HTR-8/SVneo (cell line): Measurements from ENCODE around the gene C15orf62.

Experiments
- DNase-seq: peaks from one replicate; pipeline ENCODE4 v3.0.0; 2011; ENCODE audit warnings: low spot score, mixed read lengths; ENCODE audit not compliant: insufficient read length
- FAIRE-seq: peaks from 2 replicates; lab custom pipeline; 2011; peaks lifted over from hg19 to GRCh38; lab: Jason Lieb, UNC

C15orf62 gene

GRCh38 chr15:40775740-40776536, 6.2 kb downstream of the C15orf62 start:
- DNase-seq (no peak), FAIRE-seq (no peak)

GRCh38 chr15:40776537-40777141, 6.9 kb downstream of the C15orf62 start:
- FAIRE-seq (no peak), DNase-seq (no peak)

GRCh38 chr15:40782609-40783227, 12.9 kb downstream of the C15orf62 start:
- DNase-seq = peak; percentile 59
- FAIRE-seq = no peak

DNA sequence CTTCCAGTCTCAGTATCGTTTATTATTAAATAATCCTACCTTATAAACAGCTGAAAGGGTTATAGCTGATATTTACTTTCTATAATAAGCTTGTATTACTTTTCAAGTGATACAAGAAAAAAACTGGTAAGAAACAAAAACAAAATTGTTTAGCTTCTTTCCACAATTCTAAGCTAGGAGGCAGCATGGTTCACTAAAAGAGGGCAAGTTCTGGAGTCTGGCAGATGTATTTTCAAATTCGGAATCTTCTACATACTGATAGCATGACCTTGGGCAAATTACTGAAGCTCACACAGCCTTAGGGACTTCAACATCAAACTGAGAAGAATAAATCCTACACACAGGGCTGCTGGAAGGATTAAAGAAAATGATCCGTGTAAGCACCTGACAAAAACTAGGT, 15.4 kb downstream of the C15orf62 start:
- FAIRE-seq = no peak

DNA sequence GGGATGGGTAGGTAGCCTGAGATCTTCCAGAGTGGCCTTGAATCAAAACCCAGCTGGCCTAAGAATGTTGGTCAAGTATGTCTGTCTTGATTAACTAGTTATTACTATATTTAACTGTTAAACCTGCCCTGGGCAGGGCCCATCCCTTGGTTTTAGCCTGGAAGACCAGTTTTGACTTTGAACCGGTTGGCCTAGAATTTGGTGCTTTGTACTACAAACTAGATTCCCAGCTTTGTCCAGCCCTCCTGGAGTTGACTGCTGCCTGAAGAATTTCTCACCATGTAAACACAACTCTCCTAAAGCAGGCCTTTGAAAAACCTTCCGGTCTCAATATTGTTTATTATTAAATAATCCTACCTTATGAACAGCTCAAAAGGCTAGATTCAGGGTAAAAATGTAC, 16.0 kb downstream of the C15orf62 start:
- DNase-seq (no peak), FAIRE-seq (no peak)

More for the DNA sequence above, 15.4 kb downstream of the C15orf62 start:
- no peak for DNase-seq

DNA sequence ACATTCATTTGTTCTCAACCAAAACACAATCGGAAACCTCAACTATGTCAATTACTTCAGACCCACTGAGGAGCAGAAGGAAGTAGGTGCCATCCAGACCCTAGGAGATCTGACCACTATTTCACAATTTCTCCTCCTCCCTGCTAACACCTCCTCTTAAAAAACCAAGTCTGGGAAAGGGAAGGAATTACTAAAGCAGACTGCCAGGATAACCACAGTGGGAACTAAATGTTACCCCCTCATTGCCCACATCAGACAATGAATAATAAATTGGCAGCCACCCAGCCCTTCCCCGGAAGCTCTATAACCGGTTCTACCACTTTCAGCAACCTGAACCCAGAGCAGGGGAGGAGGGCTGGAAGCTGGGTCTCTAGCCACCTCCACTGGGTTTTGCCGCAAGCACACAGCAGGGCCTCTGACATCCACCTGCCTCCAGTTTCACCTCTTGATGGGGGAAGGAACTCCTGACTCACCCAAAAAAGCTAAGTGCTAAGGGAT, 17.6 kb downstream of the C15orf62 start:
- DNase-seq = no peak
- no peak for FAIRE-seq

DNA sequence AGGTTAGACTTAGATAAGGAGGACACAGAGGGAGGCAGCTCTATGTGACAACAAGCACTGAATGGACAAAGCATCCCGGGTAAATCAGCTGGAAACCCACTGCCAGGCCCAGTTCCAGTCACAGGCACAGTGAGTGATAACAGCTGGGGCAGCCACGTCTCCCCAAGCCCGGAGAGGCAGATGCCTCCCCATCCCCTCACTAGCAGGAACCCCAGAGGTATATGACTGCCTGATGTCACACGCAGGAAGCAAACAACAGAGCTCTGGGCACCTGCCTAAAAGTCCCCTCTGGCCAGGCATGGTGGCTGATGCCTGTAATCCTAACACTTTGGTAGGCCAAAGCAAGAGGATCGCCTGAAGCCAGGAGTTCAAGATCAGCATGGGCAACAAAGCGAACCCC, 18.2 kb downstream of the C15orf62 start:
- FAIRE-seq (no peak), DNase-seq (no peak)

DNA sequence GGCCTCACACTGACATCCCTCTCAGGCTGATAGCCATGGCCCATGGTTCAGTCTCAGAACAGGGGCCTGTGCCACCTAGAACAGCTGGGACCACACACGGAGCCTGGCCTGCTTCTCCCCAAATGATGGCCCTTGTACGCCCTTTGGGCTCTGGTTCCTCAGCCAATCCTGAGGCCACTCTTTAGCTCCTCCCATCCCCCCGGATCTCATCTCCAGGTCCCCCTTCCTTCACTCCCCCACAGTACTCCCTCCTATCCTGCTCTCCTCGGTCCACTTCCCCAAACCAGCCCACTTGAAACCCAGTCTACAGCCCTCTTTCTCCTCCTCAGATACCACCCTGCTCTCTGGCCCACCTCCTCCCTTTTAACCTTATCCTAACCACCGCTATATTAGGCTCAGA, 19.3 kb downstream of the C15orf62 start:
- DNase-seq (no peak), FAIRE-seq (no peak)

DNA sequence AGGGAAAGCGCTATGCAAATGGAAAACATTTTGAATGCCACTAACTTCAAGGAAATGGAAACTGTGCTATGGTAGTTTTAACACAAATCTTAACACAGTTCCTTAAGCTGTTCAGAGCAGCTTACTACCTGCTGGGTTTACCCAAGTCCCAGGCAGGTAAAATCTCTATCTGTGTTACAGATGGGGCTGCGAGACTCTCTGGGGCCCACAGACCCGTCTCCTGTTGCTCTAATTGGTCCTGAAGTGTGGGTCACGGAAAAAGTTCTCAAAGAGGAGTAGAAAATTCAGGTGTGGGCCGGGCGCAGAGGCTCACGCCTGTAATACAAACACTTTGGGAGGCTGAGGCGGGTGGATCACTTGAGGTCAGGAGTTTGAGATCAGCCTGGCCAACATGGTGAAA, 20.2 kb downstream of the C15orf62 start:
- FAIRE-seq = no peak
- DNase-seq = no peak

GRCh38 chr15:40790718-40791117, 20.9 kb downstream of the C15orf62 start:
- FAIRE-seq = no peak
- DNase-seq = no peak

DNA sequence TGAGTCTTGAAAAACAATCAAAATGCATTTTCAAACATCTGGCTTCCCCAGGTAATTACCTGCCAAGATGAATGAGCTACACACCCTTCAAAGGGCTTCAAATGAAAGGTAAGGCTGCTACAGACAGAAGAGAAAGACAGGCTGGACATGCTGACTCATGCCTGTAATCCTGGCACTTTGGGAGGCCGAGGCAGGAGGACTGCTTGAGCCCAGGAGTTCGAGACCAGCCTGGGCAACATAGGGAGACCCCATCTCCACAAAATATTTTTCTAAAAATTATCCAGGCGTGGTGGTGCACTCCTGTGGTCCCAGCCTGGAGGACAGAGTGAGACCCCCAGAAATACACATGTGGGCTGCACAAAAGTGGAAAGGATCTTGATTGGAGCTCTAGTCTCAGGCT, 22.6 kb downstream of the C15orf62 start:
- FAIRE-seq (no peak), DNase-seq (no peak)

GRCh38 chr15:40793216-40793989, 23.6 kb downstream of the C15orf62 start:
- FAIRE-seq (no peak), DNase-seq (no peak)

DNA sequence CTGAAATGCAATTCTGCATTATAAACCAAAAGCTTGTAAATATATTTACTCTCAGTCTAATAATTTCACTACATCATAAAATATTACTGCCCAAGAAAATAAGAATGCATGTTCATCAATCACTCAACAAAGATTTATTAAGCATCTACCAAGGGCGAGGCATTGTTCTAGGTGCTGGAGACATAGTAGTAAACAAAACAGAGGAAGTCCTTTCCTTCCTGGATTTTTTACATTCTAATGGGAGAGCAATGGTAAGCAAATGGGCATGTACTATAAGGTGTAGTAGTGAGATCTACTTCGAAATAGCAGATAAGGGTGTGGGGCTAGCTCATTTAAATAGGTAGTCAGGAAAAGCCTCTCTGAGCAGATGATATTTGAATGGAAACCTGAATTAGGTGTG, 26.3 kb downstream of the C15orf62 start:
- FAIRE-seq (no peak), DNase-seq (no peak)

GRCh38 chr15:40796512-40796911, 26.7 kb downstream of the C15orf62 start:
- FAIRE-seq = no peak

GRCh38 chr15:40799523-40799922, 29.7 kb downstream of the C15orf62 start:
- FAIRE-seq = no peak

More at GRCh38 chr15:40796512-40796911, 26.7 kb downstream of the C15orf62 start:
- no peak for DNase-seq

DNA sequence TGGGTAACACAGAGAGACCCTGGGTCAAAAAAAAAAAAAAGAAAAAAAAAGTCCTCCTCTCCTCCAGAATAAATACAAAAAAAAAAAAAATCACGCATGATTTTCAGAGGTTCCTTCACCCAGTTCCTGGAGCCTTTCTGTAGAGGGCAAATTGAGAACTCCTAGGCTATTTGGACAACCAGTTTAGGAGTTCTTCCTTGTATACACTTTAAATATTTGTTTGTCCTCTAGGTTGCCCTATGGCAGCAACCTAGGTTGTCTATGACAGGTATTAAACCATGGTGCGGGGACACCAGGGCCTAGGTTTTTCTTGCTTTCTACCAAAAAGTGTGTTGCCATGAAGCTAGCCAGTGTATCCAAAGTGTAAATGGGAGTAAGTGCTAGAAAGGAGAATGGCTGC, 33.3 kb downstream of the C15orf62 start:
- FAIRE-seq (no peak), DNase-seq (no peak)

More at GRCh38 chr15:40799523-40799922, 29.7 kb downstream of the C15orf62 start:
- no peak for DNase-seq

DNA sequence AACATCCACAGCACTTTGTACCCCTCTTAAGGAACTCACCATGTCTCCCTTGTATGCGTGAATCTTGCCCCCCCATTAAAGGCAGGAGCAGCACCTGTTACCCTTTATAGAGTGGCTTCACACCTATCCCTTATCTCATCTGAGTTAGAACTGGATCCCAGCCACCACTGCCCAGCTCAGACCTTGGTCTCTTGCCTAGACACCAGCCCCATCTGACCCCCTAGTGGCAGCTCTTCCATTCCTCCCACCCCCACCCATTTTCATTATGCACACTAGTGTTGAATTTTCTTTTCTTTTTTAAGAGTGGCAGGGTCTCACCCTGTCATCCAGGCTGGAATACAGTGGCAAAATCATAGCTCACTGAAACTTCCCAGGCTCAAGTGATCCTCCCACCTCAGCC, 33.9 kb downstream of the C15orf62 start:
- FAIRE-seq = no peak
- DNase-seq = no peak

- DNase-seq (no peak), FAIRE-seq (no peak)
Measured at GRCh38 chr15:40806672-40807027, 36.9 kb downstream of the C15orf62 start.

DNA sequence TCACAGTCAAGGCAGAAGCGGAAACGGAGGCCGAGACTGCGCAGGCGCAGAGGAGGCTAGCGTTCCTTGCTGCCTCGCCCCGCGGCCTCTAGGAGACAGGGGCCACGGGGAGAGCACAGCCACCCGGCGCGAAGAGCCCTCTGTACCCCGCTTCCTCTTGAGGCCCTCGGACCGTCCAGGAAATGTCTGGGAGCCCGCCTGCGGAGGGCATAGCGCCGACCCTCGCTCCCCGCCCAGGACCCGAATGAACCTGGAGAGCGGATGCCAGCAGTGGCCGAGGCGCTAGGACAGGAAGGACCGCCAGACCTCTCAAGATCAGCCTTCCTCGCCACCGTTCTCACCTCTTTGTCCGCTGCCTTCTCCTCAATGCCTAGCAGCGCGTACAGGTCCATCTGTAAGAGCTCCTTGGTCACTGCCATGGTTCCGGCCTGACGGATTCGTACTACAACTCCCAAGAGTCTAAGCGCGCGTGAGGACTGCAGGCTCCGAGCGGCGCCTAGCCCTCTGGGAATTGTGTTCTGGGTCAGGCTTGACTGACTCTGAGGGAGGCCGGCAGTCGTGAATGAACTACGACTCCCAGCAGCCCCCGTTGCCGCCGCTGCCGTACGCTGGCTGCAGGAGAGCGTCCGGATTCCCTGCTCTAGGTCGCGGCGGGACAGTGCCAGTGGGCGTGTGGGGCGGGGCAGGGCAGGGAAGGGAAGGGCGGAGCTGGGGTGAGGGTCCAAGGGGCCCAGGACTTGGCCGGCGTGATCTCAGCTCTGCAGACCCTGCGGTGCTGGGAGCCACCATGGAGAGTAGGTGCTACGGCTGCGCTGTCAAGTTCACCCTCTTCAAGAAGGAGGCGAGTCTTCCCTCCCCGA, 37.5 kb downstream of the C15orf62 start, which contains the start of the genes DNAJC17 and ZFYVE19:
TSS of gene DNAJC17 (minus strand) at position 446 of the 860 bp plus-strand sequence. CDS start at position 419, 27 bp downstream.
TSS of gene ZFYVE19 (plus strand) at position 62 of the 860 bp plus-strand sequence. CDS start at position 563, 501 bp downstream.
- FAIRE-seq (peak; percentile 65), DNase-seq (peak; percentile 94)
